ENCODE data around the gene CD300LF. TPM values are rescaled to one million over a fixed set of nuclear protein-coding genes. Genes with fewer than 3 reads are reported as not detected.

CD300LF gene
- total RNA-seq, 1 experiment from 2014 or later, result not detected

- no peak overlapping the region for H3K27ac Mint-ChIP-seq (ENCODE audit: low read depth, unreplicated experiment)
- peaks cover 6% of the 10 kb centered on the region for H3K4me1 Mint-ChIP-seq (ENCODE audit: insufficient read depth, unreplicated experiment)
- H3K4me3 Mint-ChIP-seq (ENCODE audit: unreplicated experiment), result no peak overlapping the region
- intact Hi-C loops (cut with micrococcal nuclease), result no loop called here
- H3K27me3 Mint-ChIP-seq (ENCODE audit: insufficient read depth, unreplicated experiment), result peaks cover 24% of the 10 kb centered on the region
- POLR2A ChIA-PET, result no interaction called here
- no peaks in the 10 kb centered on the region for H3K36me3 Mint-ChIP-seq (ENCODE audit: insufficient read depth, unreplicated experiment)
- no peaks in the 10 kb centered on the region for H3K9me3 Mint-ChIP-seq (ENCODE audit: unreplicated experiment)
- no TSS peak for BruUV-seq (replicated peaks)
- CTCF ChIA-PET, result interaction anchor here (1.8 to 2.4 kb wide), 3 partner anchors 30 to 124 kb away, joined by 8 to 12 read pairs (median 9); no protein-coding TSS in a partner anchor
- no peak for TF ChIP-seq CTCF (IDR thresholded peaks at IDR 0.05; ENCODE audit: unreplicated experiment)
- no peak for DNase-seq (ENCODE audit: unreplicated experiment)
Measured at GRCh38 chr17:74740641-74741387, 28.1 kb upstream of the CD300LF start.

- H3K4me3 Mint-ChIP-seq (ENCODE audit: unreplicated experiment), result no peak overlapping the region
- CTCF ChIA-PET, result interaction anchor here (0.7 kb wide), 1 partner anchor 122 kb away, joined by 3 read pairs; no protein-coding TSS in a partner anchor
- H3K27me3 Mint-ChIP-seq (ENCODE audit: insufficient read depth, unreplicated experiment), result peaks cover 24% of the 10 kb centered on the region
- POLR2A ChIA-PET, result no interaction called here
- no peak for DNase-seq (ENCODE audit: unreplicated experiment)
- TF ChIP-seq CTCF (IDR thresholded peaks at IDR 0.05; ENCODE audit: unreplicated experiment), result no peak
- H3K27ac Mint-ChIP-seq (ENCODE audit: low read depth, unreplicated experiment), result no peak overlapping the region
- H3K9me3 Mint-ChIP-seq (ENCODE audit: unreplicated experiment), result no peaks in the 10 kb centered on the region
- H3K36me3 Mint-ChIP-seq (ENCODE audit: insufficient read depth, unreplicated experiment), result no peaks in the 10 kb centered on the region
- no TSS peak for BruUV-seq (replicated peaks)
- intact Hi-C loops (cut with micrococcal nuclease), result no loop called here
- peaks cover 6% of the 10 kb centered on the region for H3K4me1 Mint-ChIP-seq (ENCODE audit: insufficient read depth, unreplicated experiment)
Measured at GRCh38 chr17:74740173-74740572, 27.4 kb upstream of the CD300LF start.

- Mint-ChIP-seq H3K9me3 (ENCODE audit: unreplicated experiment) (no peaks in the 10 kb centered on the region), H3K4me1 (ENCODE audit: insufficient read depth, unreplicated experiment) (no peaks in the 10 kb centered on the region), H3K4me3 (ENCODE audit: unreplicated experiment) (no peak overlapping the region), H3K27me3 (ENCODE audit: insufficient read depth, unreplicated experiment) (peaks cover 24% of the 10 kb centered on the region), H3K36me3 (ENCODE audit: insufficient read depth, unreplicated experiment) (no peaks in the 10 kb centered on the region), H3K27ac (ENCODE audit: low read depth, unreplicated experiment) (no peak overlapping the region)
- CTCF ChIA-PET, result interaction anchor here (0.7 to 1.2 kb wide), 3 partner anchors 82 to 122 kb away, joined by 3 read pairs; no protein-coding TSS in a partner anchor
- intact Hi-C loops (cut with micrococcal nuclease), result no loop called here
- no peak for DNase-seq (ENCODE audit: unreplicated experiment)
- POLR2A ChIA-PET, result no interaction called here
- no TSS peak for BruUV-seq (replicated peaks)
- TF ChIP-seq CTCF (IDR thresholded peaks at IDR 0.05; ENCODE audit: unreplicated experiment), result no peak
Measured at GRCh38 chr17:74739227-74739831, 26.6 kb upstream of the CD300LF start.
